Left ventricle myocardium superior (tissue), 1 donor: ENCODE results near the gene TTYH1. TPM values are rescaled to one million over a fixed set of nuclear protein-coding genes. Genes with fewer than 3 reads are reported as not detected.
A peak's percentile ranks its signal among the peaks of the same experiment; 100 is the strongest.
"Not testable (repeated sequence)": the region's sequence is repeated elsewhere in the genome, so short reads cannot be mapped to it uniquely, and the experiment has no call there.

ENCODE experiments used
- ATAC-seq: fragments of 200-7000 bp; cut with Tn5 transposase; one replicate; pipeline ENCODE4 v1.9.1; 2020; ENCODE audit warnings: mild to moderate bottlenecking, moderate library complexity
- DNase-seq: peaks from one replicate; pipeline ENCODE4 v3.0.0-alpha.2; 2020
- intact Hi-C: fragments of 100-400 bp; cut with micrococcal nuclease; formaldehyde crosslinking; loops from one replicate; pipeline ENCODE4 v1.11.0; 2022
- total RNA-seq: library from RNA; stranded (reverse); fragmentation: NEBNext Ultra II Directional; extraction: Animal tissue kit (Norgen Biotek cat#: 25700); gene quantifications from one replicate; pipeline ENCODE4 v1.2.1, GENCODE V29; 2021
- donor health status: DM: no; HTN: yes; CAD: no; lungs with severe emphysema.

Gene TTYH1
- total RNA-seq, 1 donor from 2014 or later: 1.6 TPM

DNA sequence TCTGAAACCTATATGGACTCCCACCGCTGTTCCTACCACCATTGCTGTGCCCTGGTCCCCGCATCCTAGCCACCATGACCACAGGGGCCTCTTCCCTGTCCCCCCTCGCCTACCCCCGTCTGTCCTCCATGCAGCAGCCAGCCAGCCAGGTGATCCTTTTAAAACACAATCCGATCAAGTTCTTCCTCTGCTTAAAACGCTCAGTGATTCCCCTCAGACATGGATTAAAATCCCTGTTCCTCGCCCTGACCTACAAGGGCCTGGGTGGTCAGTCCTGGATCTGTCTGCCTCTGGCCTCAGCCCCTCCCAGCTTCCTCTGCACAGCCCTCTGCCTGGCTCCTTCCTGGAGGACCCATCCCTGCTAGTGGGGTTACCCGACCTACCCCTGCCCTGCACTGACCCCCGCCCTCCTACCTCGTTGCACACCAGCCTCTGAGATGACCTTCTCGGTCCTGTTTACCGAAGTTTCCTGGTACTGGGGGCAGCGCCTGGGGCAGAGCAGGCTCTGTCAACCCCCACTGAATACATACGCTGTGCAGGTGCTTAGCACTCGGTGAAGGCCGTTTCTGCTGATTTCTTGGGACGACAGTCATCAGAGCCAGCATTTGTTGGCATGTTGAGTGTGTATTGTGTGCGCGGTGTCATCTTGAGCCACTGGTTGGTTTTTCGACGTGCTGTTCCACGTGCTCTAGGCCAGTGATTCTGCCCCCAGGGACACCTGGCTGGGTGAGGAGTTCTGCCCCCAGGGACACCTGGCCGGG lies 19.0 kb downstream of the TTYH1 start:
- intact Hi-C loops: no loop called here
- DNase-seq: no peak
- no peak for ATAC-seq

GRCh38 chr19:54434873-54435214 lies 19.6 kb downstream of the TTYH1 start:
- DNase-seq (no peak), ATAC-seq (no peak)
- intact Hi-C loops: no loop called here

GRCh38 chr19:54435551-54436016 lies 20.3 kb downstream of the TTYH1 start:
- DNase-seq (no peak), ATAC-seq (peak; percentile 7)
- intact Hi-C loops: no loop called here

DNA sequence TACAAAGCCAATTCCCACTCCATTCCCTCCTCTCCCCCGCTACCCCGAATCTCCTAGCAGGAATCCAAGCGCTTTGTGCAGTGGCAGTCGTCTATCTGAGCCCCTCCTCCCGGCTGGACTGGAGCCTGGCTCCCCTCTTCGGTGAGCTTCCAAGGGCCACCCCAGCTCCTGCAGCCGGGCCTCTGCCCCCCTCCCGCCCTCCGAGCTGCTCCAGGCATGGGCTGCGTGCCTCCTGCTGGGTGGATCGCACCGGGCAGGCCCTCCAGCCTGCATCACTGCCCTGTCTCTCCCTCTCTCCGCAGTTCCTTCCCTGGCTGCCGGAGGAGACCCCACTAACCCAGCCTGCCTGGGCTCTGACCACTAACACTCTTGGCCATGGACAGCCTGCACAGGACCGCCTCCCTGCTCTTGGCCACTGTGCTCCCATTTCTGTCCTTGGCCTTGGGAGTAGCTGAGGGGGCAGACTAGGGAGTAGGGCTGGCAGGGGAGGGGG lies 20.8 kb downstream of the TTYH1 start:
- no peak for DNase-seq
- peak; percentile 35 for ATAC-seq
- intact Hi-C loops: no loop called here

- intact Hi-C loops: no loop called here
- DNase-seq: no peak
- peak; percentile 34 for ATAC-seq
Observed at GRCh38 chr19:54436628-54437252, 21.5 kb downstream of the TTYH1 start.

DNA sequence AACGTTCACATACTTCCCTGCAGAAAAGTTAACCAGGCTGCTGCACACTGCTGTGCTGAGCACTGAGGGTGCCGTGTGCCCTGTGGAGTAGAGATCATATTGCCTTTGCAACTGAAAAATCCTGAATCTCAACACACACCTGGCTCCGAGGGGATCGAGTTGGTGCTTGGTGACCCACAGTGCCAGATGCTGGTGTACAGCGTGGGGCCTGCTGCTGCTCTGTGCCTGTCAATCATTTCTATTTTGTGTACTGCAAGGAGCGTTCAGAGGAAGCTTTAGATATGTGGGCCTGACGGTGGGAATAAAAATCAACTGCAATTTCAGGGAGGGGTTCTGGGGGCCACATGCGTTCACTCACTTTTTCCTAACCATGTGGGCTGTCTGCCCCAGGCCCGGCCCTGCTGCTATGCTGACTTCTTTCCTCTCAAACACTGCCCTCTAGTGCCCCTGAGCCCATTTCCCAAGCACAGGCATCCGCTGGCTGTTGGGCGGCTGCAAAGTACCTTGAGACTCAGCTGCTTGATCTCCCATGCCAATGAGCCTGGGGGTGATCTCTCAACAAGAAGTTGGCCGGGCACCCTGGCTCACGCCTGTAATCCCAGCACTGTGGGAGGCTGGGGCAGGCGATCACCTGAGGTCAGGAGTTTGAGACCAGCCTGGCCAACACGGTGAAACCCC lies 24.0 kb downstream of the TTYH1 start:
- ATAC-seq (peak; percentile 47), DNase-seq (no peak)
- intact Hi-C loops: no loop called here

GRCh38 chr19:54440641-54441040 lies 25.4 kb downstream of the TTYH1 start:
- ATAC-seq: no peak
- no peak for DNase-seq
- intact Hi-C loops: no loop called here

- intact Hi-C loops: no loop called here
- no peak for DNase-seq
- no peak for ATAC-seq
Observed at GRCh38 chr19:54444737-54445136, 29.5 kb downstream of the TTYH1 start.

- intact Hi-C loops, ATAC-seq: not testable (repeated sequence)
Observed at GRCh38 chr19:54446349-54446748, 31.1 kb downstream of the TTYH1 start.

GRCh38 chr19:54448040-54448773 lies 32.9 kb downstream of the TTYH1 start:
- intact Hi-C loops: no loop called here
- peak; percentile 35 for ATAC-seq
- peak; percentile 67 for DNase-seq

More at GRCh38 chr19:54446349-54446748, 31.1 kb downstream of the TTYH1 start:
- not testable (repeated sequence) for DNase-seq

DNA sequence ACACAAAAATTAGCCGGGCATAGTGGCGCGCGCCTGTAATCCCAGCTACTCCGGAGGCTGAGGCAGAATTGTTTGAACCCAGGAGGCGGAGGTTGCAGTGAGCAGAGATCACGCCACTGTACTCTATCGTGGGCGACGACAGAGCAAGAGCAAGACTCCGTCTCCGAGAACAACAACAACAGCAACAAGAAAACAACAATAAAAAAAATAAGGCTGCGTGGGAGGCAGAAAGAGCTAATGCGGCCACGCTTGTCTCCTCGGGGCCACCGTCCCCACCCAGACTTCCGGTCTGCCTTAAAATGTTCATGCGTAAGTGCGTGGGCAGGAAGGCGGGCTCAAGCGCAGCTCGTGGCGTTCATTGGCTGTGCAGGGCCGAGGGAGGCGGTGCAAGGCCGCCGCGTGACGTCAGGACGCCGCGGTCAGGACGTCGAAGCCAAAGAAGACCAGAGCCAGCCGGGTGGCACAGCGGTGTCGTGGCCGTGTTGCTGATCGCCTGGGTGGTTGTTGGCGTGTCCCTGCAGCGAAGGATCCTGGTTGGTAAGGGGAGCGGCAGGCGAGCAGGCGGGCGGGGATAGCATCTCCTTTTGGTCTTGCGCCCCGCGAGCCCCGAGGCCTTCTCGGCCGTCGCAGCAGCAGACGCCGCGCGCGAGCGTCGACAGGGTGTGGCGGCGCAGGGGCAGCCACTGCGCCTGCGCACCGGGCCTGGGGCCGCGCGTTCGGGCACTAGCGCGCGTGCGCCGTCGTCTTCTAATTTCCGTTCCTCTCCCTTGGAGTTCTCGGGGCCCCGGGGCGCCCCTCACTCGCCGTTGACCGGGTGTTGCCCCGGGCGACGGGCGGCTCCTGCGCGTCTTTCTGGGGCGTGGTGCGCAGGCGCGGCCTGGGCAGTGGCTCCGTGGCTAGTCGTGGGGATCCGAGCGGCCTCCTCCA lies 33.8 kb downstream of the TTYH1 start, which contains the start of gene LENG8:
LENG8 (plus strand) TSS at position 426 of the 927 bp plus-strand sequence. CDS start 2,146 bp downstream, outside the sequence.
- intact Hi-C loops: no loop called here
- DNase-seq (peak; percentile 99), ATAC-seq (peak; percentile 97)

DNA sequence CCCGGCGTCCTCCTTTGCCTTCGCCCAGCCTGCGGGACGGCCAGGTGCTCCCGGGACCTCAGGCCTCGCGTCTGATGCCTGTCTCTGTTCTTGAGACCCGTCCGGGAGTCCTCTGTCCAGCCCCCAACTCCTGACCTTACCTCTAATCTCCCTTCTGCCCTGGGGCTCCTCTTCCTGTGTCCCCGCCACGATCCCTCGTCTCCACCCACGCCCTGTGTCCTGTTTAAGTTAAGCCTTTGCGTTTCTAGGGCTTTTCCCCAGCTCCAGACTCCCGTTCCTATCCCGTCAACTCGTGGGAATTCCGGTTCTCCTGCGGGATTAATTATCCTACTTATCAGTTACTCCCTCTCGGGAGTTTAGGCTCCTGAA lies 34.4 kb downstream of the TTYH1 start:
- no peak for ATAC-seq
- intact Hi-C loops: no loop called here
- DNase-seq: no peak

DNA sequence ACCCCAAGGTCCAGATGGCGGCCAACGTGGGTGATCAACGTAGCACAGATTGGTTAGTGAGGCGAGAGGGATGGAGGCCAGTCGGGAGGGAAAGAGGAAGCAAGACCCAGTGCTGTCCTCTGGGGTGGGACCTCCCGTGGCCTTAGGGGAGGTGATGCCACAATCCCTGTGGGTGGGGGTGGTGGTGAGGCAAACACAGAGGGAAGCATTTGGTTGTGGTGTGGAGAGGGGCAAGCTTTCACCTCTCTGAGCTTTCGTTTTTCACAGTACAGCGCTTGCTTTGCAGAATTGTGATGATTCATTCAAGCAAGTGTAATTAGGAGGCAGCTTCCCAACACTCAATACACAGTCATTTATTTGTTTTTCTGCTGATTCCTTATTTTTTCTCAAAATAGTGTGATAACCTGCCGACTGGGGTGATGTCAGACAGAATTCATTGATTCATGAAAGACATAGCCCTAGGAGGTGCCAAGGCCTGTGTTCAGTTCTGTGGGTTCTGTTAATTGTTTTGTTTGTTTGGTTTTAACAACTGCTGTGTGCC lies 36.1 kb downstream of the TTYH1 start:
- no peak for ATAC-seq
- intact Hi-C loops: no loop called here
- no peak for DNase-seq

DNA sequence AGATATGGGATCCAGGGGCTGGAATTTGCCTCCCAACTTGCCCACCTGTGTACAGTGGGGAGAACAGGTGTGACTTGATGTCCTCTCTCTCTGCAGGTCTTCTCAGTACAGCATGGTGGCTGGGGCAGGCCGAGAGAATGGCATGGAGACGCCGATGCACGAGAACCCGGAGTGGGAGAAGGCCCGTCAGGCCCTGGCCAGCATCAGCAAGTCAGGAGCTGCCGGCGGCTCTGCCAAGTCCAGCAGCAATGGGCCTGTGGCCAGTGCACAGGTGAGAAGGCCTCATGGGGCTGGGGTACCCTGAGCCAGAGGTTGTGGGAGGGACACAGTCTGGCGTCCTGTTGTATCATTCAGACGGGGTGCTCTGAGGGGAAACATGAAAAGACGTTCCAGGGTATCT lies 36.7 kb downstream of the TTYH1 start:
- intact Hi-C loops: no loop called here
- ATAC-seq (no peak), DNase-seq (no peak)

- no peak for DNase-seq
- intact Hi-C loops: no loop called here
- no peak for ATAC-seq
Observed at GRCh38 chr19:54452626-54453025, 37.4 kb downstream of the TTYH1 start.

DNA sequence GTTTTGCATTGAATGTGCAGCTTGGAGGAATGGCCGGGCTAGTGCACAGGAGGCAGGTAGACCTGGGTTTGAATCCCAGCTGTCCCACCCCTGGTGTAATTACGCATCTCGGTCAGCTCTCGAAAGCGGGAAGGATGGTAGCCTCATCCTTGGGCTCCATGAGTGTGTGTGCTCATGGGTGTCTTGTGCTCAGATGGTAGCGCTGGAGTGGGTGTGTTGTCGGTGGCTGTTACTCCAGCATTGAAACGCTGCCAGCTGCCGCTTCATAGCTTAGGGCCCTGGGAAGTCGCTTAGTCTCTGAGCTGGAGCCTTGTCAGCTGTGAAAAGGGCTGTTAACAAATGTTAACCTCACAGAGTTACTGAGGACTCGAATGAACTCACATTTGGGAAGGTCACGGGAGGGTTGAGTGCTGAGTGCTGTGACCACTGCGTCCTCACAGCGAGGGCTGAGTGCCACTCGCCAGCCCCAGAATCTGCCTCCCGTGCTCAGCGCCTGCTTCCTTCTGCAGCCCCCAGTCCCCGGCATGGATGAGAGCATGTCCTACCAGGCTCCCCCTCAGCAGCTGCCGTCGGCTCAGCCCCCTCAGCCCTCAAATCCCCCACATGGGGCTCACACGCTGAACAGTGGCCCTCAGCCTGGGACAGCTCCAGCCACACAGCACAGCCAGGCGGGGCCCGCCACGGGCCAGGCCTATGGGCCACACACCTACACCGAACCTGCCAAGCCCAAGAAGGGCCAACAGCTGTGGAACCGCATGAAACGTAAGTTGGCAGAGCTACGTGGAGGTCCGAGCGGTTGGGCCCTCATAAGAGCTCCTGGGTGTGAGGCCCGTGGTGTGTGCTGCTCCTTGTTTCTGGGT lies 38.9 kb downstream of the TTYH1 start:
- no peak for ATAC-seq
- DNase-seq: no peak
- intact Hi-C loops: no loop called here
